Smooth muscle cell (in vitro differentiated cells): ENCODE results near the gene LDB1. TPM values are rescaled to one million over a fixed set of nuclear protein-coding genes. Genes with fewer than 3 reads are reported as not detected.

Source experiments
- DNase-seq: peaks from one replicate; lab custom pipeline; 2025; ENCODE audit not compliant: unreplicated experiment; lab: John Stamatoyannopoulos, UW
- H2AFZ ChIP-seq: fragments of 200-600 bp; sonication (generic); 2 replicates; pipeline ENCODE4 v1.6.0; 2016; ENCODE audit warnings: antibody characterized with exemption, low read depth, mild to moderate bottlenecking
- H3F3A ChIP-seq: fragments of 200-600 bp; sonication (generic); 2 replicates; pipeline ENCODE4 v1.6.0; 2017; ENCODE audit warnings: antibody characterized with exemption, low read depth
- H3K27ac ChIP-seq: fragments of 200-600 bp; sonication (generic); 2 replicates; pipeline ENCODE4 v1.5.1; 2016; ENCODE audit warnings: low read depth, mild to moderate bottlenecking
- H3K27me3 ChIP-seq: fragments of 200-600 bp; sonication (generic); 2 replicates; pipeline ENCODE4 v1.6.1; 2016; ENCODE audit warnings: low read depth, mild to moderate bottlenecking
- H3K36me3 ChIP-seq: fragments of 200-600 bp; sonication (generic); 2 replicates; pipeline ENCODE4 v1.5.1; 2016; ENCODE audit warnings: low read depth
- H3K4me1 ChIP-seq: fragments of 200-600 bp; sonication (generic); 2 replicates; pipeline ENCODE4 v1.5.1; 2016; ENCODE audit warnings: low read depth
- H3K4me2 ChIP-seq: fragments of 200-600 bp; sonication (generic); 2 replicates; pipeline ENCODE4 v1.6.0; 2016; ENCODE audit warnings: mild to moderate bottlenecking
- H3K4me3 ChIP-seq: fragments of 200-600 bp; sonication (generic); 2 replicates; pipeline ENCODE4 v1.5.1; 2016; ENCODE audit warnings: mild to moderate bottlenecking
- H3K79me2 ChIP-seq: fragments of 200-600 bp; sonication (generic); 2 replicates; pipeline ENCODE4 v1.6.0; 2016; ENCODE audit warnings: low read depth, mild to moderate bottlenecking
- H3K9ac ChIP-seq: fragments of 200-600 bp; sonication (generic); 2 replicates; pipeline ENCODE4 v1.6.0; 2016; ENCODE audit warnings: low read depth
- H3K9me3 ChIP-seq: fragments of 200-600 bp; sonication (generic); replicated peaks from 2 replicates; pipeline ENCODE4 v1.5.1; 2016; ENCODE audit warnings: low read depth
- H4K20me1 ChIP-seq: fragments of 200-600 bp; sonication (generic); 2 replicates; pipeline ENCODE4 v1.6.0; 2016; ENCODE audit warnings: low read depth
- CTCF ChIP-seq: fragments of 200-600 bp; sonication (generic); IDR thresholded peaks from 2 replicates; pipeline ENCODE4 v1.5.1; 2017; ENCODE audit warnings: borderline replicate concordance, mild to moderate bottlenecking, antibody characterized with exemption; ENCODE audit not compliant: insufficient read depth, poor library complexity, severe bottlenecking
- WGBS: methylation state at CpG from one replicate; pipeline ENCODE4 v1.1.7; 2016; ENCODE audit warnings: low lambda C conversion rate; 5-methylcytosine and 5-hydroxymethylcytosine counted together
- polyA plus RNA-seq: library from polyadenylated mRNA; unstranded; fragments of >200 nt; fragmentation: Nextera tagmentation; extraction: Ambion mirVana; gene quantifications from 2 replicates; pipeline ENCODE4 v1.2.1, GENCODE V29; 2016
- total RNA-seq: library from RNA; depleted of rRNA; stranded (reverse); fragments of >200 nt; gene quantifications from 2 replicates; pipeline ENCODE4 v1.2.3, GENCODE V29; 2014

LDB1 gene
- total and polyA plus RNA-seq, 2 experiments from 2014 or later = 34.4 to 52.5 TPM

DNA sequence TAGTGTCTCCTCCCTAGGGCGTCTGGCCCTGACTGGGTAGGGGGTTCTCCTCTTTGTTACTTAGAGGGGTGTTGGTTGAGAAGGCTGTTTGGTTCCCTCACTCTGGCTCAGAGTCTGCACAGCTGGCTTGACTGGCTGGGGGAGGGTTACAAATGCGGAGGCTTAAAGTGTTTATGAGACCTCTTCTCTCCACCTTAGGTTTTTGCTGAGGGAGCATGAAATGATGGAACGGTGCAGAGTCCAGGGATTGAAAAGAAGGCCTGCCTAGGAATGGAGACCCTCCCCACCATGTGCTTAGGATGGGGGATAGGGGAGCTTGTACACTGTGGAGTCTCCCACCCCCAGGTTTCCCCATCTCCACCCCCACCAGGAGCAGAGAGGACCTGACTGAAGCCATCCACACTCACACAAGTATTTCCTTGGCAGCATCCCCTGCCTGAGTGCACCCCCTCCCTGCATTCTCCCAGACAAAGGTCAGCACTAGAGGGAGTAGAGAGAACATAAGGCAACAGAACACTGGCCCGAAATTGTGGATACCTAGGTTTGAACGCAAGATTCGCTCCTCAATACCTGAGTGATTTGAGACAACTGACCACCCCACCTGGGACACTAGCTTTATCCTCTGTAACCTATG is 1.7 kb upstream of the LDB1 start:
- no peaks in the 10 kb centered on the region for H3K9me3 ChIP-seq
- no peak for TF ChIP-seq CTCF
- H2AFZ ChIP-seq = no peak overlapping the region
- peaks cover 22% of the 10 kb centered on the region for H3K79me2 ChIP-seq
- H3K4me3 ChIP-seq = peak overlapping the region; percentile 74
- H3K9ac ChIP-seq = no peak overlapping the region
- H3K4me2 ChIP-seq = peak overlapping the region; percentile 85
- no peaks in the 10 kb centered on the region for H3K27me3 ChIP-seq
- no peaks in the 10 kb centered on the region for H3K36me3 ChIP-seq
- H3K4me1 ChIP-seq = peaks cover 36% of the 10 kb centered on the region
- H3F3A ChIP-seq = peaks cover 24% of the 10 kb centered on the region
- DNase-seq = no peak
- H4K20me1 ChIP-seq = peaks cover 10% of the 10 kb centered on the region
- peak overlapping the region; percentile 91 for H3K27ac ChIP-seq
- WGBS = 22% methylated on average over 6 of the region's 6 CpGs

GRCh38 chr10:102120991-102121738 is 997 bp upstream of the LDB1 start:
- Histone ChIP-seq H3K9ac (peak overlapping the region; percentile 92), H3K27ac (peak overlapping the region; percentile 91), H4K20me1 (peaks cover 16% of the 10 kb centered on the region), H3K4me2 (peak overlapping the region; percentile 85), H3K4me1 (peaks cover 43% of the 10 kb centered on the region), H3K27me3 (no peaks in the 10 kb centered on the region), H3K36me3 (no peaks in the 10 kb centered on the region), H3K9me3 (no peaks in the 10 kb centered on the region), H3K4me3 (peak overlapping the region; percentile 74), H2AFZ (peak overlapping the region; percentile 76), H3F3A (peaks cover 28% of the 10 kb centered on the region), H3K79me2 (peaks cover 29% of the 10 kb centered on the region)
- peak; percentile 52 for DNase-seq
- under 1% methylated on average over 14 of the region's 15 CpGs for WGBS
- TF ChIP-seq CTCF = no peak

- Histone ChIP-seq H3K27ac (peak overlapping the region; percentile 91), H2AFZ (no peak overlapping the region), H3K36me3 (no peaks in the 10 kb centered on the region), H3K4me2 (peak overlapping the region; percentile 85), H3K4me3 (peak overlapping the region; percentile 74), H4K20me1 (peaks cover 28% of the 10 kb centered on the region), H3K9me3 (no peaks in the 10 kb centered on the region), H3K4me1 (peaks cover 55% of the 10 kb centered on the region), H3K27me3 (no peaks in the 10 kb centered on the region), H3F3A (peaks cover 31% of the 10 kb centered on the region), H3K9ac (peak overlapping the region; percentile 92), H3K79me2 (peaks cover 45% of the 10 kb centered on the region)
- DNase-seq = peak; percentile 31
- under 1% methylated on average over 14 of the region's 22 CpGs for WGBS
- TF ChIP-seq CTCF = no peak
Observed at GRCh38 chr10:102119417-102120141, 589 bp downstream of the LDB1 start.
